DOHH2 (cell line): ENCODE results near the gene SLC1A4.

Experiments
- EZH2phosphoT487 ChIP-seq: fragments of 200-600 bp; sonication (generic); IDR thresholded peaks from 2 replicates; pipeline ENCODE4 v1.6.1; 2017; ENCODE audit warnings: borderline replicate concordance, mild to moderate bottlenecking, antibody characterized with exemption, low read length, moderate library complexity, mixed read lengths
- TF ChIP-seq, protein P1 (sequence below): fragments of 200-600 bp; sonication (generic); IDR thresholded peaks from one replicate; pipeline ENCODE4 v1.5.1; 2014; ENCODE audit warnings: antibody characterized with exemption, mild to moderate bottlenecking, low read depth, low read length; ENCODE audit not compliant: poor library complexity, severe bottlenecking

DNA sequence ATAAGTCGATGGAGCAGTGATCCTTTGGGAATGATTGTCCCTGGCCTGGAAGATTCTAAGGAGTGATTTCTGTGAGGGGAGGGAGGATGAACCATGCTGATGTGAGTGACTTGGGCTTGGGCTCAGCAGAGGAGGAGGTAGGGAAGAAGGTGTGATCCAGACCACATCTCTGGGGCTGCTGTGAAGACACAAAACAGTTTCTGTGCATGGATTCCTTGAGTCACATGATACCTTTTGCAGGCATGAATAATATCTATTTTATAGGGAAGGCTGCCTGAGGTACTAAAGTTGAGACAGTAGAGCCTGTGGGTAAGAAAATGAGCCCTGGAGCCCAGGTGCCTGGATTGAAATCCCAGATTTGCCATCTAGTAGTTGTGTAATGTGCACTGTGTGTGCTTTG is 29.8 kb downstream of the SLC1A4 start:
- TF ChIP-seq, protein P1, sequence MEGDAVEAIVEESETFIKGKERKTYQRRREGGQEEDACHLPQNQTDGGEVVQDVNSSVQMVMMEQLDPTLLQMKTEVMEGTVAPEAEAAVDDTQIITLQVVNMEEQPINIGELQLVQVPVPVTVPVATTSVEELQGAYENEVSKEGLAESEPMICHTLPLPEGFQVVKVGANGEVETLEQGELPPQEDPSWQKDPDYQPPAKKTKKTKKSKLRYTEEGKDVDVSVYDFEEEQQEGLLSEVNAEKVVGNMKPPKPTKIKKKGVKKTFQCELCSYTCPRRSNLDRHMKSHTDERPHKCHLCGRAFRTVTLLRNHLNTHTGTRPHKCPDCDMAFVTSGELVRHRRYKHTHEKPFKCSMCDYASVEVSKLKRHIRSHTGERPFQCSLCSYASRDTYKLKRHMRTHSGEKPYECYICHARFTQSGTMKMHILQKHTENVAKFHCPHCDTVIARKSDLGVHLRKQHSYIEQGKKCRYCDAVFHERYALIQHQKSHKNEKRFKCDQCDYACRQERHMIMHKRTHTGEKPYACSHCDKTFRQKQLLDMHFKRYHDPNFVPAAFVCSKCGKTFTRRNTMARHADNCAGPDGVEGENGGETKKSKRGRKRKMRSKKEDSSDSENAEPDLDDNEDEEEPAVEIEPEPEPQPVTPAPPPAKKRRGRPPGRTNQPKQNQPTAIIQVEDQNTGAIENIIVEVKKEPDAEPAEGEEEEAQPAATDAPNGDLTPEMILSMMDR: no peak
- TF ChIP-seq EZH2phosphoT487: no peak
